Anterior cingulate cortex (tissue), 58 donors: ENCODE data around the gene CASP1.
"Not testable (repeated sequence)": the region's sequence is repeated elsewhere in the genome, so short reads cannot be mapped to it uniquely, and the experiment has no call there.

Source experiments
- DNase-seq, 58 donors: peaks; one replicate each; lab custom pipeline; 2025; lab: John Stamatoyannopoulos, UW

Gene CASP1

GRCh38 chr11:105034813-105035620 lies at the start of gene CASP1:
Gene CASP1 (minus strand): TSS chr11:105035144. CDS start chr11:105035113, 31 bp downstream.
- DNase-seq, result peak in 1 of 58 donors; percentile 14

- DNase-seq, result no peak
Observed at GRCh38 chr11:105081412-105082150, 46.6 kb upstream of the CASP1 start.

GRCh38 chr11:105080171-105080906 lies 45.4 kb upstream of the CASP1 start:
- not testable (repeated sequence) for DNase-seq

GRCh38 chr11:105078283-105078682 lies 43.3 kb upstream of the CASP1 start:
- no peak for DNase-seq

GRCh38 chr11:105077141-105077790 lies 42.3 kb upstream of the CASP1 start:
- not testable (repeated sequence) for DNase-seq

- DNase-seq, result no peak
Observed at GRCh38 chr11:105074166-105074530, 39.2 kb upstream of the CASP1 start.

- no peak for DNase-seq
Observed at GRCh38 chr11:105073456-105074165, 38.7 kb upstream of the CASP1 start.

- DNase-seq, result not testable (repeated sequence)
Observed at GRCh38 chr11:105072080-105072479, 37.1 kb upstream of the CASP1 start.

- no peak for DNase-seq
Observed at GRCh38 chr11:105071089-105071732, 36.3 kb upstream of the CASP1 start.

- DNase-seq, result no peak
Observed at GRCh38 chr11:105070306-105070705, 35.4 kb upstream of the CASP1 start.

GRCh38 chr11:105069749-105070148 lies 34.8 kb upstream of the CASP1 start:
- DNase-seq, result not testable (repeated sequence)

- not testable (repeated sequence) for DNase-seq
Observed at GRCh38 chr11:105063245-105063941, 28.4 kb upstream of the CASP1 start.

- no peak for DNase-seq
Observed at GRCh38 chr11:105057432-105057831, 22.5 kb upstream of the CASP1 start.

GRCh38 chr11:105056446-105056845 lies 21.5 kb upstream of the CASP1 start:
- DNase-seq, result no peak

- no peak for DNase-seq
Observed at GRCh38 chr11:105054723-105055493, 20.0 kb upstream of the CASP1 start.

GRCh38 chr11:105052487-105052886 lies 17.5 kb upstream of the CASP1 start:
- no peak for DNase-seq

GRCh38 chr11:105051559-105051958 lies 16.6 kb upstream of the CASP1 start:
- DNase-seq, result no peak

- DNase-seq, result peak in 2 of 58 donors; percentile 6 to 18
Observed at GRCh38 chr11:105049481-105049880, 14.5 kb upstream of the CASP1 start.
